HG03135 (cell line): ENCODE data around the gene LIN7C.
"Not testable (repeated sequence)": the region's sequence is repeated elsewhere in the genome, so short reads cannot be mapped to it uniquely, and the experiment has no call there.

Source experiments
- ATAC-seq: cut with Tn5 transposase; IDR thresholded peaks from one replicate; pipeline ENCODE4 v1.9.1; 2021; ENCODE audit warnings: mild to moderate bottlenecking, moderate library complexity; ENCODE audit not compliant: unreplicated experiment

The LIN7C gene, protein sequence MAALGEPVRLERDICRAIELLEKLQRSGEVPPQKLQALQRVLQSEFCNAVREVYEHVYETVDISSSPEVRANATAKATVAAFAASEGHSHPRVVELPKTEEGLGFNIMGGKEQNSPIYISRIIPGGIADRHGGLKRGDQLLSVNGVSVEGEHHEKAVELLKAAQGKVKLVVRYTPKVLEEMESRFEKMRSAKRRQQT

GRCh38 chr11:27506200-27507182 lies at the start of gene LIN7C:
Gene LIN7C, minus strand, starts transcription at chr11:27506769. Its CDS starts 17 bp downstream, at chr11:27506752.
- peak; percentile 94 for ATAC-seq

DNA sequence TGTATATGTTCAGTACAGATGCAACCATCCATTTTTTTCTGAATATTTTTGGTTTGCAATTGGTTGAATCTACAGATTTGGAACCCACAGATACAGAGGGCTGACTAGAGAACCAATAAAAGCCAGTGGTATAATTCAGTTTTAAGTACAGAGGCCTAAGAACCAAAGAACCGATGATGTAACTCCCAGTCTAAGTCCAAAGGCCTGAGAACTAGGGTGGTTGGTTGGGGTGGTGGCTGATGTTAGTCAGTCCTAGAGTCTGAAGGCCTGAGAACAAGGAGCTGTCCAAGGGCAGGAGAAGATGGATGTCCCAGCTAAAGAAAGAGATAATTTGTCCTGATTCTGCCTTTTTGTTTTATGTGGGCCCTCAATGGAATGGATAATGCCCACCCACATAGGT lies 48.7 kb upstream of the LIN7C start:
- no peak for ATAC-seq

DNA sequence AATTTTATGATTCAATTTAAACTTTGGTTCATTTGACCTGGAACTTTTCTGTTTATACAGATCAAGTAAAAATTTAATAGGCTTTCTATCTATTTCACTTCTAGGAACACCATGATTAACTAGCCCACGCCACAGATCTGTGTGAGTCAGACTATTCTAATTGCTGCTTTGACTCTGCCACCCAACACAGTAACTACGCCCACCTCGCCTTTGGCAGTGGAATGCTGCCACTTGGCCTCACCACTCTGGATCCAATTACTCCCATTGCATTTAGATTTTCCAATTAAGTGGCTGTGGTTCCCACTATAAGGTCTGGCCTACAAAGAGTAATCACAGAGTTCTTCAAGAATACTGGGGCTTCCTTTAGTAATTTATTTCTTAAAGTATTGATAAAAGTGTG lies 46.6 kb upstream of the LIN7C start:
- ATAC-seq = no peak

DNA sequence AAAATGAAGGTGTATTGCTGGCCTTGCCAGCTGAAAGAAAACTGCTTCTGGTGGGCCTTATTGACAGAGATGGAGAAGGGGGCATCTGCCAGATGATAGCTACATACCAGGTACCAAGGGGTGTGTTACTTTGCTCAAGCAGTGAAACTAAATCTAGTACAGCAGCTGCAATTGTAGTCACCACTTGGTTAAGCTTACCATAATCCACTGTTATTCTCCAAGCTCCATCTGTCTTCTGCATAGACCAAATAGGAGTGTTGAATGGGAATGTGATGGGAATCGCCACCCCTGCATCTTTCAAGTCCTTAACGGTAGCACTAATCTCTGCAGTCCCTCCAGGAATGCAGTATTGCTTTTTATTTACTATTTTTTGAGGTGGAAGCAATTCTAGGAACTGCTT lies 45.8 kb upstream of the LIN7C start:
- ATAC-seq = no peak

GRCh38 chr11:27551127-27551526 lies 44.6 kb upstream of the LIN7C start:
- no peak for ATAC-seq

- no peak for ATAC-seq
These were observed 39.4 kb upstream of the LIN7C start for GRCh38 chr11:27545946-27546345.

DNA sequence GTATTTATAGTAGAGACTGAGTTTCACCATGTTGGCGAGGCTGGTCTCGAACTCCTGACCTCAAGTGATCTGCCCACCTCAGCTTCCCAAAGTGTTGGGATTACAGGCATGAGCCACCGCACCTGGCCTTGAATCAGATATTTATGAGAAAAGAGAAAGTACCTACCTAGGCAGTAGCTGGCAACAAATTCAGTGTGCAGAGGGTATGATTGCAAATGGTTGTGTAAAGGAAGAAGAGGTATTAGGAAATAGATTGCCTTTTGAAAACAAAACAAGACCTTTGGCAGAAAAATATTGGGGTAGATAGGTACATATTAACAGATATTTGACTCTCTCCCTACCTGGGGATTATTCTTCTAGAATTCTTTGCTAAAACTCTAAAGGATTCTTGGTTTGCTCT lies 38.5 kb upstream of the LIN7C start:
- no peak for ATAC-seq

GRCh38 chr11:27541790-27542189 lies 35.2 kb upstream of the LIN7C start:
- no peak for ATAC-seq

GRCh38 chr11:27540051-27540450 lies 33.5 kb upstream of the LIN7C start:
- ATAC-seq = no peak

- no peak for ATAC-seq
These were observed 28.5 kb upstream of the LIN7C start for GRCh38 chr11:27535103-27535502.

DNA sequence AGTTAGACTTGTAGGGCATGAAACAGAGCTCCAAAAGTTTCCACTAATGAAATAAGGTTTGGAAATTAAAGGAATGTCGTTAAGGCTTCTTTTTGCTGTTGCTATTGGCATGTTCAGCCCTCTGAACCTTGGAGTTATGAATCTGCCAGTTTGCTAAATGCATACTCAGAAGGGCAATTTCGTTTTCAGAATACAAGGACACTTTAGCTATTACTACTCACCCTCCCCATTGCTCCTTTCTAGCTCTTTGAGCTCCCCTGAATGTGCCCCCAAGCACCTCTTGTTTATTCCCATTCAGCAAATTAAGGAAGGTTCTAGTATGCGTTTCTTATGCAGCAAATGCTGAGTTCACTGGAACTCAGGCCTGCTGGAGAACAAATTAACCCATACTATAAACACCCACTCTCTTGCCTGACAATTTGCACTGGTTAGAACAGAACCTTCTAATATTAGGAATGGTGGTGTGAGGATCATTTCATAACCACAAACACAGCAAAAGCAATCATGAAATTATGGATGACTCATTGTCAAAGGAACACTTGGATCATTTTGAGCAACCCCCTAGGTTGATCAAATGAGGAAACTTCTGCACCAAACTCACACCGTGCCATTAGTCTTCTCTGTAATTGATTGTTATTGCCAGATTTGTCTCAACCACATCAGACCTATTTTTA lies 26.2 kb upstream of the LIN7C start:
- no peak for ATAC-seq

DNA sequence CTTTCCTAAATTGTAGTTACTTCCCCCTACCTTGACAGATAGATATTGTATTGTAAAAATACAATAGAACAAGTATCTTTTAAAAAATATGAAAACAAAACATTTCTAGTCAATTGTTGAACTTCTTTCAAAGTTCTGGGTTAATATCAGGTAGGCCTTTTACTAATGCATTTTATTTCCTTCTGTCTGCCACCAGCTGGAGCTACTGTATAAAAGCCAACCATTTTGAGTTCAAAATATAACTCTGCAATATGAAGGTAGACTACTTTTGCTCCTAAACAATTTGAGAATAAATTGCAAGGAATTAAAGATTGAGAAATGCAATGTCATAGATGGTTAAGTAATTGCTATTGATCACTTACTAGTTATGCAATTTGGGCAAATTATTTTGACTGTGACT lies 22.1 kb upstream of the LIN7C start:
- ATAC-seq = no peak

- no peak for ATAC-seq
These were observed 20.0 kb upstream of the LIN7C start for GRCh38 chr11:27526535-27526934.

DNA sequence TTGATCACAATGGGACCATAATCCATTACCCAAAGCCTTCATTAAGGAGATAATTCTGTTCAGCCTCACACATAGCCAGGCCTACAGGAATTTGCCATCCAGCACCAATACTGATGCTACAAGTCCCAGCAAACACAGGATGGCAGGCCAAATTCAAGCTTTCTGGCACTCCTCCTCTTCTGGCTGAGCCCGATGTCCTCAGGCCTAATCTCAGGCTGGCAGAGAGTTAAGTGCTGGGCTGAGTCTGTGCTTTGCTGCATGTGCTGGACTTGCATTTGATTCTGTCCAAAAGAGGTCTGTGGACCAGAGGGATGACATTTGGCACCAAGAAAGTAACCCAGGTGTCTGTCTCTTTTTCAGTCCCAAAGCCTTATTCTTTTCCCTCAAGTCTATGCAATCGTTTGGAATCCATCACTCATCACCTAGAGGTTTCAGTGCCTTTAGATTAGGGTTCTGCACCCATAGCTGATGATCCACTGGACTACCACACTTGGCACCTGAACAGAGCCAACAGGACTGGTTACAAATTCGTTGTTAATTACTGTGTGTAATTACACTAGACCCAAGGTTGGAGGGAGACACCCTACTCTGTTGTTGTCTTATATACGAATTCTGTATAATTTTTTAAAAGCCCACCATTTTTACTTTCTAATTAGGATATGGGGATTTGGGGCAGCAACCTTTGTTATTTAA lies 19.4 kb upstream of the LIN7C start:
- no peak for ATAC-seq

GRCh38 chr11:27524155-27524554 lies 17.6 kb upstream of the LIN7C start:
- no peak for ATAC-seq

GRCh38 chr11:27520226-27520625 lies 13.7 kb upstream of the LIN7C start:
- ATAC-seq = no peak

- no peak for ATAC-seq
These were observed 11.9 kb upstream of the LIN7C start for GRCh38 chr11:27518518-27518917.

GRCh38 chr11:27517490-27517889 lies 10.9 kb upstream of the LIN7C start:
- ATAC-seq = not testable (repeated sequence)

- ATAC-seq = no peak
These were observed 8.0 kb upstream of the LIN7C start for GRCh38 chr11:27514558-27514957.

DNA sequence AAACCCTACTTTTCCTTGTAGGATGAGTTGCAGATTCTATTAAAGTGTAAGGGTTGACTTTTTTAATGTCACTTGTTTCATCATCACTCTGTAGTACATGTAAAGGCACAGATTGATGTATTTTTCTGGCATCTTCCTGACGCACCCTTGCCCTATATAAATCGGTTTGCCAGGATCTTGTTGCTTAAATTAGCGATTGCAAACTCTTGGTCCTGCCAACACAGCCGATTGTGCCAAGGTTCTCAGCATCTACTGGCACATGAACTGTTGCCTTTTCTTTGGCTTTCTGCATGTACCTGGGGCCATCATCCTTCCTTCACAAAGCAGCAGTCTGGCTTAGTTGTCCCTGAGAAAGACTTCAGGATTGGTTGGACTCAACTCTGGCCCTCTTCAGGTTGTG lies 7.5 kb upstream of the LIN7C start:
- no peak for ATAC-seq

- ATAC-seq = no peak
These were observed 6.8 kb upstream of the LIN7C start for GRCh38 chr11:27513389-27513788.
